GM18858 (cell line): ENCODE data around the gene MDGA2.

Source experiments
- ATAC-seq: cut with Tn5 transposase; IDR thresholded peaks from one replicate; pipeline ENCODE4 v1.9.1; 2021; ENCODE audit not compliant: unreplicated experiment

Gene MDGA2

DNA sequence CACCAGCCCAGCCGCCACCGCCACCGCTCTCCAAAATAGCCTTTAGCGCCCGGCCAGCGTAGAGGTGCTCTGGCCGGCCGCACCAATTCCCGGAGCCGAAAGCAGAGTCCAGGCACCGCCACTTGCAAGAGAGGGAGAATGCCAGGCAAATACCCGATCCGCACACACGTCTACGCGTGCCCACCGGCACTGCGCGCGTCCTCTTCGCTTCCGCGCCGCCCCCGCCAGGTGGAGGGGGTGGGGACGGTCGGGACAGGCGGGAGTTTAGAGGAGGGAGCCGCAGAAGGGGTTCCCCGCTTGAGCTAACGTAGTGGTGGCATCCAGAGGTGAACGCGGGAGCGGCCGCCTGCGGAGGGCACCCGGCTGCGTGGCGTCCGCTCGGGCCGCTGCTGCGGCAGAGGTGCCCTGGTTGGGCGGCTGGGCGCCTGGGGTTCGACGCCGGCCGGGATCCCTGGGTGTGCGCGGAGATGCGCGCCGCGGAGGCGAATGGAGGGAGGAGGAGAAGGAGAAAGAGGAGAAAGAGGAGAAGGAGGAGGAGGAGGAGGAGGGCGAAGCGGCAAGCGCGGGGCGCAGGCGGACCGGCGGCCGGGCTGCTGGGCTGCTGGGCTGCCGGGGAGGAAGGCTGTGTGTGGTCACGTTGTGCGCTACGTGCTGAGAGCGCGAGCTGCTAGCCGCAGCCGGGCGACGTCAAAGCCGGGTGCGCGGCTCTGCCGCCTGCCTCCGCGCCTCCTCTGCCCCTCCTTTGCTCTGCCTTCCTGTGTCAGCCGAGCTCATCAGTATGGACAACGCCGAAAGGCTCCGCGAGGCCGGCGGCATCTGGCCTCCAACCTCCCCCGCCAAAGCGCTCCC, at the start of gene MDGA2:
Gene MDGA2, minus strand, starts transcription at position 140 of the 849 bp plus-strand sequence.
- no peak for ATAC-seq

DNA sequence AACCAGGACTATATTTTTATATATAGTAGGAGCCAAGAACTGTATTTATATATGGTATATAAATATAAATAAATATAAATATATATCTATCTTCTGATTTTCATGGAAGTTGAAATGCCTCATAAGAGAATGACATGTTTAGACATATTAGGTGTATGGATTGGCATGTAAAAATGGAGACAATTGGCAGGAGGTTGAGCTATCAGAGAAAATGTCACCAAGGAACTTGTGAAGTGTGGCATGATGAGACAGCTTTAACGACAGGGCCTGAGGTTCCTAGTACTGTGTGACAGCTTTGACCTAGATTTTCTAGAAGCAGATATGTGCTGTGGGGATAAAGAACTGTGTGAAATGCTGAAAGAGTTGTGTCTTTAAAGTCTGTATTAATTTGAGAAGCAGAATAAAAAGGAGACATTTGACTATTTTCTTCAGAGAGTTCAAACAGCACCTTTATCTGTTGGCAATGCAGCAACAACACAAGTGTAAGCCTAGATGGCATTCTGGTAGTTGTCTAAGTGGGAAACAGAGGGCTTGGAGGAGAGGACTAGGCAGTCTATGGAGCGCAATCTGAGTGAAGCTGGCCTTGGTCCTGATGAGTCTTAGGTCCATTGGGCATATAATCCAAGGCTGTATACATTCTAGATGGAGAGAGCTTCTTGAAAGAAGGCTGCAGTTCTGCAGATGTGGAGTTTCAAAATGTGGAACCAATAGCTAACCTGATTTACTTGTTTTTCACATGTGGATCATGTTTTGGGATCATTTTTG, 47.7 kb upstream of the MDGA2 start:
- no peak for ATAC-seq

DNA sequence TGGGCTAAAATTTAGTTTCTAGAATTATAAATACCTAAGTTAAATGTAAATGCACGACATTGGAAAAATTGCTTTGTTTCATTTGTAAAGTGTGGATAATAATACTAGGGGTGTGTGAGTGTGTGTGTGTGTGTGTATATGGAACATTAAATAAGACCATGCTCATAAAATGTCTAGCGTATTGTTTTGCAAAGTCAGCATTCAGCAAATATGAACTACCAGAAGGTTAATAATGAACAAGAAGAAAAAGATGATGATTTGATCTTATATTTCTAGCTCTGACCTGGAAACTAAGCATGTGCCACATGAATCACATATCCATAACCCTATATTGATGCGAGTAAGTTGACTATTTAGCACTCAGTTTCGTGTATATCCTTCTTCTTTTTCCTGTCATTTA, 44.9 kb upstream of the MDGA2 start:
- no peak for ATAC-seq

DNA sequence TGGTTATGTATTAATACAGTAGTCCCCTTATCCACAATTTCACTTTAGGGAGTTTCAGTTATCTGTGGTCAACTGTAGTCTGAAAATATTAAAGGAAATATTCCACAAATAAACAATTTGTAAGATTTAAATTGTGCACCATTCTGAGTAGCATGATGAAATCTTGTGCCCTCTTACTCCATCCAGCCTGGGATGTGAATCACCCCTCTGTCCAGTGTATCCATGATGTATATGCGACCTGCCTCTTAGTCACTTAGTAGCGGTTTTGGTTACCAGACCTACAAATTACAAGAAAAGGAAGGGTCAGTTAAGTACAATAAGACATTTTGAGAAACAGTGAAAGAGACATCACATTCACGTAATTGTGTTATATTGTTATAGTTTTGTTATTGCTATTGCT, 39.9 kb upstream of the MDGA2 start:
- no peak for ATAC-seq

DNA sequence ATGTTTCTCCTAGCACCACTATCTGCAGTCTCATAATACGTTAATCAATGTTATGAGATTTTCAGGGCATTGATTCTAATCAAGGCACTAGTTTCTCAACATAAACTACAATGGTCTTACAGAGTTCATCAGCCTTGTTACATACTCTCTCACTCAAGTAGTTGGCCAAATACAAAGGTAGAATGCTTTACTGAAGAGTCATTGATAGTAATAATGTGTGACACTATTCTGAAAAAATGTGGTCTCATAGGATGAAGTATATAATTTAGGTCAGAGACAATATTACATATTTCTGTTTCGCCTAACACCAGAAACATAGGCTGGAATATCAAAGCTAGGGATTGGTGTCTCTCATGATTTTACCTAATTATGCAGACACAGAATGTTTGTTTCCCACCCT, 35.2 kb upstream of the MDGA2 start:
- ATAC-seq: no peak

DNA sequence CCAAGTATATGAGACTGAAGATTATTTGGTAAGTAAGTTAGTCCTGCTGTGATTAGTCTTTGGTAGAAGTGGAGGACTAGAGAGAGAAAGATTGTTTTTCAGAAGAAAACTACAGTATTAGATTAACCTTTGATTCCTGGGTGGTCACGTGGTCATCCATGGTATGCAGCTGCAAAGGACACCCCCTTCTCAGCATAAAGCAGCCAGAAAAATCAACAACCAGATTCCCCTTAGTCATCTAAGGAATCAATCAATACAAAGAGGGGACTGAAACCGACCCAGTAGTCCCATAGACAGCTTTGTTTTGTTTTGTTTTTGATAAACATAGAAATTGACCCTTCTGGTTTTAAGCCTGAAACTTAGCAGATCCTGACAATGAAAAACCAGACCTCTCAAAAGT, 30.3 kb upstream of the MDGA2 start:
- no peak for ATAC-seq

DNA sequence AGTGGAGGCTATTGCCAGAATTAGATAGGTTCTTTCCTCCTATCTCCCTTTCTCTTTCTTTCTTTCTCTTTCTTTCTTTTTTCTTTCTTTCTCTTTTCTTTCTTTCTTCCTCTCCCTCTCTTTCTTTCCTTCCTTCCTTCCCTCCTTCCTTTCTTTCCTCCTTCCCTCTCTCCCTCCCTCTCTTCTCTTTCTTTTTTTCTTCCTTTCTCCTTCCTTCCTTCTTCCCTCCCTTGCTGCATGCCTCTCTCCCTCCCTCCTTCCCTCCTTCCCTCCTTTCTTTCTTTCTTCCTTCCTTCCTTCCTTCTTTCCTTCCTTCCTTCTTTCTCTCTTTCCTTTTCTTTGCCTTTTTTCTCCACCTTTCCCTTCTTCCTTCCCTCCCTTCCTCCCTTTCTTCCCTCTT, 16.4 kb upstream of the MDGA2 start:
- no peak for ATAC-seq

DNA sequence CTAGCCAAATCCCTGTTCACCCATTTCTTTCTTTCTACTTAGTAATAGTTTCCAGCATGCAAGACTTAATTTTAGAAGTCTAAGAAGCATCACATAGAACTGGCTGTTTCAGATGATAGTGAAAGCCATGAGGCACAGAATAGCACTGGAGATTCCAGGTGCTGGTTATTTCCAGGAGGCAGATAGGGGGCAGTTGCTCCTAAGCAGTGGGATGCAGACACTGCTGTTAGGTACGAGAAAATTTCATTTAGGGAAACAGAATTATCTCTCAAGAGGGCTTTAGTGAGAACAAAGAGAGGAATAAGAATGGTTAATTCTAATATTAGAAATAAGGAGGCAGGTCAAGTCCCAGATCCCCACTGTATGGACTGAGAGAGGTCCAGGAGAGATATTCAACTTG, 3.6 kb upstream of the MDGA2 start:
- no peak for ATAC-seq

DNA sequence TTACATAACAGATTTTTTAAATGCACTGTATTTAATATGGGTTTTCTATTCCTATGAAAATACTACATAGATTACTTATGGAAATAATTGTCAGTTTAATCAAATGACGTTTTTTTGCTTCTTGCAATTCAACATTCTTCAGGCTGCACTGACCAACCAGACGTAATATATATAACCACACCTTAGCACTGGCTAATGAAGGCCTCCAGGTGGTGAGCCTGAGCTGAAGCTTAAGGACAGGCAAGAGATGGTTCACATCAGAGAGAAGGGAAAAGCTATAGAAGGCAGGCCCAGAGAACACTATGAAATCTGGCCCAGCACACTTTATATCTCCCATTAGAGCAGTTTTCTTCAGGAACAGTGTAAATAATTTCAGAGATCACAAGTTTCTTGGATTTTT, 2.8 kb upstream of the MDGA2 start:
- ATAC-seq: no peak

DNA sequence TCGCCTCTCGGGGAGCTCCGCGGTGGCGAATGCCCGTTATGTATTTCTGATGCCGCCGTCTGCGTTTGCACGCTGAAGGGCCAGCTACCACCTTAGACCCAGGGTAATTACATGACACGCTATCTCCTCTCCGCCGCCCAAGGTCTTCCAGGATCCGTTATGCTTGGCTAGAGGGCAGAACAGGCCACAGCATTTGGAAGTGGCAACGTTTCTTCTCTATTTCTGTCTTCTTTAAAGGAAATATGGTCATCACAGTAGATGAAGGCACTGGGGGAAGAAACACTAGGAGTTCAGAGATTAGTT, 861 bp upstream of the MDGA2 start:
- no peak for ATAC-seq

DNA sequence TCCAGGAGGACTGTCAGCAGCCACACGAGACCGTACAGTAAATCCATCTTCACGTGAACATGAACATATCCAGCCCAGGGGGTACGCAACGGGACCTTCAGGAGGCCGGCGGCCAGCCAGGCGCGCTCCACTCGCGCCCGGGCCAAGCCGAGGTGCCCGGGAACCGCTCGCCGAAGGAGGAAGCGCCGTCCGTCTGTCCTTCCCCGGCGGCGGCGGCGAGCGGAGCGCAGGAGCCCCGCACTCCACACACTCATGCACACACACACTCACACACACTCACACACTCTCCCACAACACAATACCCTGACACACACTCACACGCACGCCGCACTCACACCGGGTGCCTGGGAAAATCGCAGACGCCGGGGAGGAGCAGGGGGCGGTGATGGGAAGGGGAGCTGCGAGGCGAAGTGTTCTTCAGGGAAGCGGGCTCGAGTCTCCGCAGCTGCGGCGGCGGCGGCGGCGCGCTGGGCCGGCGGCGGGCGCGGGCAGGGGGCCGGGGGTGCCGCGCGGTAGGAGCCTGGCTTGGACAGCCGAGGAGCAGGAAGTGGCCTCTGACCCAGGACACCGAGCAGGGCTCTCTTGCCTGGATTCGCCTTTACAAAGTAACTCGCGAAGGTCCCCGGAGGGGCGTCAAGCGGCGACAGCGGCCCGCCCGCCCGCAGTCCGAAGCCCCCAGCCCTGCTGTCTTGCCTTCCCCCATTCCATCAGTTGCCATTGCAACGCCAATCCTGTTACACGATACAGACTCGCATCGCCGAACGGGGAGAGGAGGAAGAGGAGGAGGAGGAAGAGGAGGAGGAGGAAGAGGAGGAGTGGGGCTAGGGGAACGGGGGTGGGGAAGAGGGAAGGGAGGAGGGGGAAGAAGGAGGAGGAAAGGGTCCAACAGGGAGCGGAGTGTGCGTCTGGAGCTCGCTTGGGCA, 601 bp downstream of the MDGA2 start:
- ATAC-seq: no peak

DNA sequence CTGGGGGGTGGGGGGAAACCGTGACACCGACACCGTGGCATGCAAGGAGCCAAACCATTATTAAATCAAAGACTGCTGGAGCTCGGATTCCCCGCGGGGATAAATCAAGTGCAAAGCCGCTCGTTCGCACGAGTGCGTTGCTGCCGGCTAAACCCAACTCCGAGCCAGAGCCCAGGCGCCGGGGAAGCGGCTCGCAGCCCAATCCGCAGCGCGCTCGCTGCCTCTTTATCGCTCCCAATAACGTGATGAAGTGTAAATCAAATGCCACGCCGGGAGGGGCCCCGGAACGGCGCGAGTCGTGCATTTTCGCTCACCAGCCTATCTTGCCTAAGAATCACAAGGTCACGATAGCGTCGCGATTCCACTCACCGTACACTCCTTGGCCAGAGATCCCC, 1.3 kb downstream of the MDGA2 start:
- no peak for ATAC-seq

DNA sequence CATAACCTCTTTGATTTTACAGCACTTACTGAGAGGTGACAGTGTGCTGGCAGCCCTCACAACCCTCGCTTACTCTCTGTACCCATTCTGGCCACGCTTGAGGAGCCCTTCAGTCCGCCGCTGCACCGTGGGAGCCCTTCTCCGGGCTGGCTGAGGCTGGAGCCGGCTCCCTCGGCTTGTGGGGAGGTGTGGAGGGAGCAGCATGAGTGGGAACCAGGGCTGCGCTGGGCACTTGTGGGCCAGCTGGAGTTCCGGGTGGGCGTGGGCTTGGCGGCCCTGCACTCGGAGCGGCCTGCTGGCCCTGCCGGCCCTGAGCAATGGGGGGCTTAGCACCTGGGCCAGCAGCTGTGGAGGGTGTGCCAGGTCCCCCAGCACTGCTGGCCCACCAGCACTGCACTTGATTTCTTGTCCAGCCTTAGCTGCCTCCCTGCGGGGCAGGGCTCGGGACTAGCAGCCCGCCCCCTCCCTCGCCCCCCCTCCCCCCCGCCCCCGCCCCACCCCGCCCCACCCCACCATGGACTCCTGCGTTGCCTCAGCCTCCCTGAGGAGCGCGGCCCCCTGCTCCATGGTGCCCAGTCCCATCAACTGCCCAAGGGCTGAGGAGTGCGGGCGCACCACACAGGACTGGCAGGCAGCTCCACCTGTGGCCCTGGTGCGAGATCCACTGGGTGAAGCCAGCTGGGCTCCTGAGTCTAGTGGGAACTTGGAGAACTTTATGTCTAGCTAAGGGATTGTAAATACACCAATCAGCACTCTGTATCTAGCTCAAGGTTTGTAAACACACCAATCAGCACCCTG, 9.9 kb downstream of the MDGA2 start:
- ATAC-seq: no peak

DNA sequence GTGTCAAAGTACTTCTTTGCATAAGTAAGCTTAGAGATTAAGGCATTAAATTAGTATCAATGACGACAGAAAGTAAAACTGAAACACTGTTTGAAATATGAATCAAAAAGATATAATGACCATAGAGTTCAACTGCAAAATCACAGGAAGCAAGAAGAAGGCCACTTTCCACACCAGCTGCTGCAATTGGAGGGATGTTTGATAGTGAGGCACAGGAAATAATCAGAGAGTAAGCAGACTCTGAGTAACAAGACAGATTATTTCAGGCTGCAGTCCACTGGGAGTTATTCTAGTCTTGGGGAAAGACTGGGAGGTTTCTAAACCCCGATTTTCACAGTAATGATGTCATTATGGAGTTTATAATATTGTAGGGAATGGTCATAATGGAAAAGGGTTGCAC, 12.9 kb downstream of the MDGA2 start:
- no peak for ATAC-seq

DNA sequence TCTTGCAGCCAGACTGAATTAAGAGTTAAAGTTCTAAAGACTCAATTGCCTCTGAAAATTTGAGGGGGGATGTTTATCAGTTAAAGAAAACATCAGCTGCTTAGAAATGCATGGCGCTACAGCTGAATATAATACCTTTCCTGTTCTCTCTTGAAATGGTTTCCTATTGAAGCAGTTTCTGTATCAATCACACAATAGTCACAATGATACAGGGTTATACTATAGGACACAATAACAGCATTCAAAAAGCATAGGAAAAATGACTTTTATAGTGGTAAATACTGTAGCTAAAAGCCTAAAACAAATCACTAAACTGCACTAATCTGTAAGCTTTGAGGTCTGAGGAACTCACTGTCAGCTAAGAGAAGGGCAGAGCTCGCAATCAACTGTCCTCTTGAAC, 15.2 kb downstream of the MDGA2 start:
- no peak for ATAC-seq

DNA sequence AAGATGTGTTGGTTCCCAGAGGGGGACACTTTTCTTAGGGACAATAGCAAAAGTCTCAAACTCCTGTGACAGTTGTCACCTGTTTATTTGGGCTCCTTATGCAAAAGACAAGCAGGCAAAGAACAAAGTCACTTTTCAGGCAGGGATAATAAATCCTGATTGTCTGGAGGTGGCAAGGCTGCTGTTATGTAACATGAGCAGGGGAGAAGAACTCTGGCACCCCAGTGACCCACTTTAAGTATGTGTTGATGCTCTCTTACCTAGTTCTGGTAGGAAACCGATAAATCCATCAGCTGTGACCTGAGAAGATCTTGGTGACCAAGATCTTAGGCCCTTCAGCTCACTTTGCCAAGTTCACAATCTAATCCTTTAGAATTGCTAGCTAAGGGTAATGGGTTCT, 17.4 kb downstream of the MDGA2 start:
- ATAC-seq: no peak

DNA sequence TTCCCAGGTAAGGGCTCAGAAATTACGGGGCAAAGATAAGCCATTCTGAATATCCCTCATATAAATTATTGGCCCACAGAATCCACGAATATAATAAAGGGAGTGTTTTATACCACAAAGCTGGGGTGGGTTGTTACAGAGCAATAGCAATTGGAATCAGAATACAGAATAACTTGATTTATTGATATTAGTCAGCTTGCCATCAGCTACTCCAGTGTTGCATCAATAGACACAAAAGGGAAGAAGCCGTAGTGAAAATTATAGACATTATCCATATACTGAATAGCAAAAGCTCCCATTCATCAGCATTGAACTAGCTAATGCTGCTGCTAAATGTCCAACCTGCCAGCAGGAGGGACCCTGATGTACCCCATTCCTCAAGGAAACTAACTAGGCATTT, 18.3 kb downstream of the MDGA2 start:
- no peak for ATAC-seq

DNA sequence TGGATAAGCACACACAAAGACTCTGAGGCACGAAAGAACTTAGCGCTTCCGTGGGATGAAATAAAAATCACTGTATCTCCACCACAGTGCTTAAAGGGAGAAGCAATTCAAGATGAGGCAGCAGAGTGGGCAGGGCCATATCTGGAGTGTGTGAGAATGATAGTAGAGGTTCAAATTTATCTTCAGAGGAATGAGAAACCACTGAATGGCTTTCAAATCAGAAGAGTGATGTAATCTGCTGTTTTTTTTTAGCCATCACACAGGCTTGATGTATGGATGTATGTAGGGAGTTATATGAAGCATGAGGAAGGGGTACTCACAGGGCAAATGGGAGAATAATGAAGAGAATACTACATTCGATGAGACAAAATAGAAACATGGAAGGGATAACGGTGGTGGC, 24.1 kb downstream of the MDGA2 start:
- ATAC-seq: no peak

DNA sequence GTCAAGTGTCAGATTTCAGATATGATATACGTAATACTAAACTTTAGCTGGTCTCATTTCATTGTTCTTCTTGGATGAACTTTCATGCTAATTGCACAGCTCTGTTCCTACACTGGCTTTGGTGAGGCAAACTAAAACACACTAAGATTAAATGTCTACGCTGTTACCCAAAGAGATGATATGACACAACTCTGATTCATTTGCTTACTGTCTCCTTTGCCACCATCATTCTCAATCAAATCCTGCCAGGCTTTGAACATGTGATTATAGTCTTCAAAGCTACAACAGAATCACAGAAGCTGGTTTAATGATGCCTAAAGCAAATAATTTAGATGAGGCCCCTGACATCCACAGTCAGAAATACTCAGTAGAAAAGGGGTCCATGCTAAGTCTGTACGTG, 37.7 kb downstream of the MDGA2 start:
- no peak for ATAC-seq

DNA sequence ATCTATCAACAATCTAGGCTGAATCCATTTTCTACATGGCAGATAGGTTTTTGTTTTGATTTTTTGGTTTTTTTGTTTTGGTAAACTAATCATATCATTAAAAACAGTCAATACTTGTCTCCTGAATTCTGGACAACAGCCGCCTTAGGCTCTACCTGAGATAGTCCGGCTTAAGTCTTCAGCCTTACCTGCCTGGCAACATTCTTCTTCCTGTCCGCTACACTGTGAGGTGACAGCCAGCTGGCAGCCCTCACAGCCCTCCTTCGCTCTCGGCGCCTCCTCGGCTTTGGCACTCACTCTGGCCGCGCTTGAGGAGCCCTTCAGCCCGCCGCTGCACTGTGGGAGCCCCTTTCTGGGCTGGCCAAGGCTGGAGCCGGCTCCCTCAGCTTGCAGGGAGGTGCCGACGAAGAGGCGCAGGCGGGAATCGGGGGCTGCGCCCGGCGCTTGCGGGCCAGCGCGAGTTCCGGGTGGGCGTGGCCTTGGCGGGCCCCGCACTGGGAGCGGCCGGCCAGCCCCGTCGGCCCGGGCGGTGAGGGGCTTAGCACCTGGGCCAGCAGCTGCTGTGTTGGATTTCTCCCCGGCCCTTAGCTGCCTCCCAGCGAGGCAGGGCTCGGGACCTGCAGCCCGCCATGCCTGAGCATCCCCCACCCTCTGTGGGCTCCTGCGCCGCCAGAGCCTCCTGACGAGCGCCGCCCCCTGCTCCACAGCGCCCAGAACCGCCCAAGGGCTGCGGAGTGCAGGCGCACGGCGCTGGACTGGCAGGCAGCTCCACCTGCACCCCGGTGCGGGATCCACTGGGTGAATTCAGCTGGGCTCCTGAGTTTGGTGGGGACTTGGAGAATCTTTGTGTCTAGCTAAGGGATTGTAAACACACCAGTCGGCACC, 49.0 kb downstream of the MDGA2 start:
- ATAC-seq: no peak
